ENCODE measurements around the gene CEACAM6. TPM values are rescaled to one million over a fixed set of nuclear protein-coding genes. Genes with fewer than 3 reads are reported as not detected.

Gene CEACAM6
- total and polyA plus RNA-seq, 2 of the 13 experiments (the other 11 are each of a cell fraction or from before 2014, with no cell fraction given) = not detected

DNA sequence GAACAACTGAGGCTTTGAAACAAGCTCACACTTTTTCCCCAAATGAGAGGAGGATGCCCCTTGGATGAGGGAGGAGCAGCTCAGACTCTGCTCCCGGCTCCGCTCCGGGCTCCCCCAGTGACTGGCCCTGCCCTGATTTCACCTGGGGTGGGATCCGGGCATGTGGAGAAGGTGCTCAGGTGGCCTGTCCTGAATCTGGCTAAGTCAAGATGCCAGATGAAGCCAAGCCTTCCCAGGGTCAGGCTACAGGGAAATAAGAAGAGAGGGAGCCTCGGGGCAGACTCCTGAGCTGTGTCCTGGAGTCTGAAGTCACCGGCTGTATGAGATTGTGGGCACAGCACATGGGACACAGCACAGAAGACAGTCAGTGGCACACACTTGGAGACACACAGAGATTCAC, 36.6 kb upstream of the CEACAM6 start:
- Histone ChIP-seq H2AFZ (ENCODE audit: low read length) (no peak overlapping the region), H3K4me1 (ENCODE audit: insufficient read depth, low read length) (no peaks in the 10 kb centered on the region), H3K27me3 (ENCODE audit: control insufficient read depth in 1 of 2, insufficient read depth in 2 of 2, low read length in 2 of 2) (peaks cover 0 to 8% of the 10 kb centered on the region in 2 experiments; a peak in 2 of 5 replicates), H3K4me2 (ENCODE audit: low read depth, low read length) (no peak overlapping the region), H4K20me1 (ENCODE audit: insufficient read depth, low read length) (no peaks in the 10 kb centered on the region), H3K4me3 (replicated peaks in 1 of 3; ENCODE audit: insufficient read depth in 1 of 3, low read depth in 2 of 3, low read length in 3 of 3) (no peak overlapping the region), H3K36me3 (replicated peaks in 1 of 2; ENCODE audit: control insufficient read depth in 1 of 2, insufficient read depth in 2 of 2, low read length in 2 of 2) (no peaks in the 10 kb centered on the region), H3K9me3 (ENCODE audit: low read length) (no peaks in the 10 kb centered on the region), H3K27ac (ENCODE audit: extremely low read length, insufficient read depth, low read length) (no peak overlapping the region), H3K79me2 (ENCODE audit: insufficient read depth, low read length) (no peaks in the 10 kb centered on the region), H3K9ac (ENCODE audit: insufficient read depth, low read depth, low read length) (no peak overlapping the region)
- ChIA-PET CTCF (ENCODE audit: low intra/inter-chr PET ratio, low total read pairs) (no interaction called here), POLR2A (no interaction called here)
- intact Hi-C loops (cut with micrococcal nuclease; ENCODE audit: unreplicated experiment) = no loop called here
- ATAC-seq = no peak
- no peak for FAIRE-seq
- BruUV-seq (replicated peaks) = no TSS peak
- no peak for DNase-seq (ENCODE audit: low spot score)
- in situ Hi-C loops (cut with HindIII; ENCODE audit: extremely low pct_ligation_motif_present, low pct_unique_long_range_greater_than_20kb) = no loop called here
- WGBS (ENCODE audit: low lambda C conversion rate) = 4% methylated on average over 6 of the region's 6 CpGs
- TF ChIP-seq MZF1 (CRISPR knock-in tag; IDR thresholded peaks at IDR 0.05; ENCODE audit: borderline replicate concordance) = no peak
- TF ChIP-seq SAP130 (CRISPR knock-in tag; IDR thresholded peaks at IDR 0.05; ENCODE audit: low read depth) = no peak
- no peak for TF ChIP-seq ZMAT3 (CRISPR knock-in tag; conservative IDR thresholded peaks at IDR 0.05)
- no peak for TF ChIP-seq ZBTB39 (CRISPR knock-in tag; IDR thresholded peaks at IDR 0.05)
- TF ChIP-seq, protein P1, sequence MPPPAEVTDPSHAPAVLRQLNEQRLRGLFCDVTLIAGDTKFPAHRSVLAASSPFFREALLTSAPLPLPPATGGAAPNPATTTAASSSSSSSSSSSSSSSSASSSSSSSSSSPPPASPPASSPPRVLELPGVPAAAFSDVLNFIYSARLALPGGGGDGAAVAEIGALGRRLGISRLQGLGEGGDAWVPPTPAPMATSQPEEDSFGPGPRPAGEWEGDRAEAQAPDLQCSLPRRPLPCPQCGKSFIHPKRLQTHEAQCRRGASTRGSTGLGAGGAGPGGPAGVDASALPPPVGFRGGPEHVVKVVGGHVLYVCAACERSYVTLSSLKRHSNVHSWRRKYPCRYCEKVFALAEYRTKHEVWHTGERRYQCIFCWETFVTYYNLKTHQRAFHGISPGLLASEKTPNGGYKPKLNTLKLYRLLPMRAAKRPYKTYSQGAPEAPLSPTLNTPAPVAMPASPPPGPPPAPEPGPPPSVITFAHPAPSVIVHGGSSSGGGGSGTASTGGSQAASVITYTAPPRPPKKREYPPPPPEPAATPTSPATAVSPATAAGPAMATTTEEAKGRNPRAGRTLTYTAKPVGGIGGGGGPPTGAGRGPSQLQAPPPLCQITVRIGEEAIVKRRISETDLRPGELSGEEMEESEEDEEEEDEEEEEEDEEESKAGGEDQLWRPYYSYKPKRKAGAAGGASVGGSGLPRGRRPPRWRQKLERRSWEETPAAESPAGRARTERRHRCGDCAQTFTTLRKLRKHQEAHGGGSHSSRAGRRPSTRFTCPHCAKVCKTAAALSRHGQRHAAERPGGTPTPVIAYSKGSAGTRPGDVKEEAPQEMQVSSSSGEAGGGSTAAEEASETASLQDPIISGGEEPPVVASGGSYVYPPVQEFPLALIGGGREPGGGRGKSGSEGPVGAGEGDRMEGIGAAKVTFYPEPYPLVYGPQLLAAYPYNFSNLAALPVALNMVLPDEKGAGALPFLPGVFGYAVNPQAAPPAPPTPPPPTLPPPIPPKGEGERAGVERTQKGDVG (CRISPR knock-in tag; IDR thresholded peaks at IDR 0.05; ENCODE audit: borderline replicate concordance) = no peak
- TF ChIP-seq, protein P2, sequence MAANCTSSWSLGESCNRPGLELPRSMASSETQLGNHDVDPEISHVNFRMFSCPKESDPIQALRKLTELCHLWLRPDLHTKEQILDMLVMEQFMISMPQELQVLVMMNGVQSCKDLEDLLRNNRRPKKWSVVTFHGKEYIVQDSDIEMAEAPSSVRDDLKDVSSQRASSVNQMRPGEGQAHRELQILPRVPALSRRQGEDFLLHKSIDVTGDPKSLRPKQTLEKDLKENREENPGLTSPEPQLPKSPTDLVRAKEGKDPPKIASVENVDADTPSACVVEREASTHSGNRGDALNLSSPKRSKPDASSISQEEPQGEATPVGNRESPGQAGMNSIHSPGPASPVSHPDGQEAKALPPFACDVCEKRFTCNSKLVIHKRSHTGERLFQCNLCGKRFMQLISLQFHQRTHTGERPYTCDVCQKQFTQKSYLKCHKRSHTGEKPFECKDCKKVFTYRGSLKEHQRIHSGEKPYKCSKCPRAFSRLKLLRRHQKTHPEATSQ (CRISPR knock-in tag; IDR thresholded peaks at IDR 0.05; ENCODE audit: borderline replicate concordance) = no peak
- no peak for TF ChIP-seq ZNF749 (CRISPR knock-in tag; IDR thresholded peaks at IDR 0.05; ENCODE audit: borderline replicate concordance)
- no peak for TF ChIP-seq ZKSCAN5 (CRISPR knock-in tag; IDR thresholded peaks at IDR 0.05)
- TF ChIP-seq XRCC5 (optimal IDR thresholded peaks at IDR 0.05; ENCODE audit: low read length) = no peak
- TF ChIP-seq, protein P3, sequence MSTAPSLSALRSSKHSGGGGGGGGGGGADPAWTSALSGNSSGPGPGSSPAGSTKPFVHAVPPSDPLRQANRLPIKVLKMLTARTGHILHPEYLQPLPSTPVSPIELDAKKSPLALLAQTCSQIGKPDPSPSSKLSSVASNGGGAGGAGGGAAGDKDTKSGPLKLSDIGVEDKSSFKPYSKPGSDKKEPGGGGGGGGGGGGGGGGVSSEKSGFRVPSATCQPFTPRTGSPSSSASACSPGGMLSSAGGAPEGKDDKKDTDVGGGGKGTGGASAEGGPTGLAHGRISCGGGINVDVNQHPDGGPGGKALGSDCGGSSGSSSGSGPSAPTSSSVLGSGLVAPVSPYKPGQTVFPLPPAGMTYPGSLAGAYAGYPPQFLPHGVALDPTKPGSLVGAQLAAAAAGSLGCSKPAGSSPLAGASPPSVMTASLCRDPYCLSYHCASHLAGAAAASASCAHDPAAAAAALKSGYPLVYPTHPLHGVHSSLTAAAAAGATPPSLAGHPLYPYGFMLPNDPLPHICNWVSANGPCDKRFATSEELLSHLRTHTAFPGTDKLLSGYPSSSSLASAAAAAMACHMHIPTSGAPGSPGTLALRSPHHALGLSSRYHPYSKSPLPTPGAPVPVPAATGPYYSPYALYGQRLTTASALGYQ (CRISPR knock-in tag; IDR thresholded peaks at IDR 0.05) = no peak
- TF ChIP-seq ZNF788 (CRISPR knock-in tag; IDR thresholded peaks at IDR 0.05; ENCODE audit: borderline replicate concordance) = no peak
- TF ChIP-seq ZNF101 (CRISPR knock-in tag; IDR thresholded peaks at IDR 0.05; ENCODE audit: borderline replicate concordance, low read depth) = no peak
- no peak for TF ChIP-seq ZNF652 (CRISPR knock-in tag; IDR thresholded peaks at IDR 0.05; ENCODE audit: borderline replicate concordance, low read depth)
- no peak for TF ChIP-seq ZNF274 (CRISPR knock-in tag; IDR thresholded peaks at IDR 0.05)
- TF ChIP-seq BRCA1 (CRISPR knock-in tag; IDR thresholded peaks at IDR 0.05) = no peak
- TF ChIP-seq RNF2 (conservative IDR thresholded peaks at IDR 0.05; ENCODE audit: low read depth) = no peak
